WTC11 (cell line): ENCODE measurements around the gene OPCML. TPM values are rescaled to one million over a fixed set of nuclear protein-coding genes. Genes with fewer than 3 reads are reported as not detected.

Experiments
- ATAC-seq: fragments of 200-7000 bp; cut with Tn5 transposase; 2 replicates; pipeline ENCODE4 v1.10.0; 2021; ENCODE audit warnings: mild to moderate bottlenecking, moderate library complexity
- CTCF ChIA-PET: fragments of 300-600 bp; sonication (Branson Sonifier 250); formaldehyde crosslinking; loops from one replicate; lab custom pipeline; 2021; ENCODE audit warnings: antibody characterized with exemption; lab: Charles Lee
- POLR2A ChIA-PET: fragments of 350-600 bp; sonication (Branson Sonifier 250); formaldehyde crosslinking; loops from one replicate; lab custom pipeline; 2021; ENCODE audit warnings: antibody characterized with exemption; lab: Charles Lee
- DNase-seq: peaks from one replicate; pipeline ENCODE4 v3.0.0; 2021; ENCODE audit warnings: low spot score
- H3K27ac Mint-ChIP-seq: 2 replicates; pipeline ENCODE4 v1.8.0; 2021; ENCODE audit warnings: mixed read lengths
- H3K27me3 Mint-ChIP-seq: 2 replicates; pipeline ENCODE4 v1.8.0; 2021; ENCODE audit warnings: low read depth, mild to moderate bottlenecking, moderate library complexity, mixed read lengths
- H3K36me3 Mint-ChIP-seq: 2 replicates; pipeline ENCODE4 v1.8.0; 2021; ENCODE audit warnings: mixed read lengths
- H3K4me1 Mint-ChIP-seq: 2 replicates; pipeline ENCODE4 v1.8.0; 2022; ENCODE audit warnings: mixed read lengths
- H3K4me3 Mint-ChIP-seq: 2 replicates; pipeline ENCODE4 v1.8.0; 2021; ENCODE audit warnings: mild to moderate bottlenecking, moderate library complexity, mixed read lengths
- H3K9me3 Mint-ChIP-seq: 2 replicates; pipeline ENCODE4 v1.8.0; 2021; ENCODE audit warnings: mixed read lengths
- ESRRA ChIP-seq: sonication (generic); formaldehyde crosslinking; IDR thresholded peaks from 2 replicates; pipeline ENCODE4 v1.8.1; 2022; ENCODE audit warnings: mild to moderate bottlenecking, missing genetic modification reagents, borderline replicate concordance
- FOXJ3 ChIP-seq: sonication (generic); formaldehyde crosslinking; IDR thresholded peaks from 2 replicates; pipeline ENCODE4 v1.9.0; 2021; ENCODE audit warnings: missing genetic modification reagents, mild to moderate bottlenecking, borderline replicate concordance
- MAX ChIP-seq: sonication (generic); formaldehyde crosslinking; IDR thresholded peaks from 2 replicates; pipeline ENCODE4 v1.8.0; 2022; ENCODE audit warnings: mild to moderate bottlenecking, missing genetic modification reagents
- MLX ChIP-seq: sonication (generic); formaldehyde crosslinking; IDR thresholded peaks from 2 replicates; pipeline ENCODE4 v1.8.1; 2023; ENCODE audit warnings: mild to moderate bottlenecking, missing genetic modification reagents, moderate library complexity
- NR3C1 ChIP-seq: sonication (generic); formaldehyde crosslinking; conservative IDR thresholded peaks from 2 replicates; pipeline ENCODE4 v1.8.1; 2023; ENCODE audit warnings: low read depth, mild to moderate bottlenecking, missing genetic modification reagents
- PRDM15 ChIP-seq: sonication (generic); formaldehyde crosslinking; IDR thresholded peaks from 2 replicates; pipeline ENCODE4 v1.8.0; 2022; ENCODE audit warnings: missing genetic modification reagents
- PREB ChIP-seq: sonication (generic); formaldehyde crosslinking; IDR thresholded peaks from 2 replicates; pipeline ENCODE4 v1.8.1; 2022; ENCODE audit warnings: mild to moderate bottlenecking, missing genetic modification reagents, moderate library complexity, borderline replicate concordance
- PRRX2 ChIP-seq: fragments of 250-450 bp; sonication (Bioruptor Pico); IDR thresholded peaks from 2 replicates; pipeline ENCODE4 v1.8.0; 2021; ENCODE audit warnings: mild to moderate bottlenecking
- RORB ChIP-seq: fragments of 250-450 bp; sonication (Bioruptor Pico); IDR thresholded peaks from 2 replicates; pipeline ENCODE4 v1.9.0; 2021; ENCODE audit warnings: mild to moderate bottlenecking
- TEAD4 ChIP-seq: sonication (generic); formaldehyde crosslinking; IDR thresholded peaks from 2 replicates; pipeline ENCODE4 v1.8.0; 2022; ENCODE audit warnings: mild to moderate bottlenecking, missing genetic modification reagents
- TP53 ChIP-seq: sonication (generic); formaldehyde crosslinking; IDR thresholded peaks from 2 replicates; pipeline ENCODE4 v1.8.1; 2023; ENCODE audit warnings: mild to moderate bottlenecking, missing genetic modification reagents
- USF2 ChIP-seq: sonication (generic); formaldehyde crosslinking; IDR thresholded peaks from 2 replicates; pipeline ENCODE4 v1.8.1; 2023; ENCODE audit warnings: mild to moderate bottlenecking, missing genetic modification reagents, moderate library complexity
- ZMAT4 ChIP-seq: fragments of 250-450 bp; sonication (Bioruptor Pico); IDR thresholded peaks from 2 replicates; pipeline ENCODE4 v1.9.0; 2021; ENCODE audit warnings: mild to moderate bottlenecking
- ZNF121 ChIP-seq: sonication (generic); formaldehyde crosslinking; IDR thresholded peaks from 2 replicates; pipeline ENCODE4 v1.8.0; 2023; ENCODE audit warnings: missing genetic modification reagents
- ZNF138 ChIP-seq: sonication (generic); formaldehyde crosslinking; conservative IDR thresholded peaks from 2 replicates; pipeline ENCODE4 v1.8.1; 2022; ENCODE audit warnings: mild to moderate bottlenecking, moderate library complexity, missing genetic modification reagents
- ZNF219 ChIP-seq: sonication (generic); formaldehyde crosslinking; IDR thresholded peaks from 2 replicates; pipeline ENCODE4 v1.8.0; 2023; ENCODE audit warnings: missing genetic modification reagents, mild to moderate bottlenecking, borderline replicate concordance
- ZNF281 ChIP-seq: sonication (generic); formaldehyde crosslinking; IDR thresholded peaks from 2 replicates; pipeline ENCODE4 v1.8.0; 2023; ENCODE audit warnings: mild to moderate bottlenecking, missing genetic modification reagents
- ZNF512 ChIP-seq: sonication (generic); formaldehyde crosslinking; IDR thresholded peaks from 2 replicates; pipeline ENCODE4 v1.8.1; 2022; ENCODE audit warnings: missing genetic modification reagents, borderline replicate concordance
- ZNF671 ChIP-seq: fragments of 250-450 bp; sonication (Bioruptor Pico); IDR thresholded peaks from 2 replicates; pipeline ENCODE4 v1.8.0; 2021; ENCODE audit warnings: mild to moderate bottlenecking
- total RNA-seq: library from RNA; stranded (reverse); gene quantifications from 3 replicates; pipeline ENCODE4 v1.2.3, GENCODE V29; 2021

OPCML gene
- total RNA-seq, 1 experiment from 2014 or later, result 1.5 TPM

GRCh38 chr11:132367293-132367692 is 1165.0 kb downstream of the OPCML start:
- POLR2A ChIA-PET, result no interaction called here

GRCh38 chr11:132365650-132366049 is 1166.7 kb downstream of the OPCML start:
- Mint-ChIP-seq H3K4me3 (no peak overlapping the region), H3K36me3 (no peaks in the 10 kb centered on the region), H3K27me3 (no peaks in the 10 kb centered on the region), H3K27ac (no peak overlapping the region), H3K4me1 (0 out of 2 replicates have a peak, but pooled peaks cover 3% of the 10 kb centered on the region), H3K9me3 (no peaks in the 10 kb centered on the region)
- no peak for DNase-seq
- ChIA-PET POLR2A (no interaction called here), CTCF (no interaction called here)
- ATAC-seq, result no peak
- TF ChIP-seq ZNF121 (CRISPR knock-in tag), result no peak
- no peak for TF ChIP-seq RORB (CRISPR knock-in tag)
- TF ChIP-seq ZMAT4, result no peak
- TF ChIP-seq FOXJ3 (CRISPR knock-in tag), result no peak
- TF ChIP-seq USF2 (CRISPR knock-in tag), result no peak
- no peak for TF ChIP-seq ZNF281 (CRISPR knock-in tag)
- no peak for TF ChIP-seq NR3C1 (CRISPR knock-in tag)
- no peak for TF ChIP-seq TP53 (CRISPR knock-in tag)
- no peak for TF ChIP-seq MLX (CRISPR knock-in tag)
- TF ChIP-seq ZNF671 (CRISPR knock-in tag), result no peak
- no peak for TF ChIP-seq ZNF138 (CRISPR knock-in tag)
- no peak for TF ChIP-seq ESRRA (CRISPR knock-in tag)
- TF ChIP-seq PREB (CRISPR knock-in tag), result no peak

More at GRCh38 chr11:132367293-132367692, 1165.0 kb downstream of the OPCML start:
- TF ChIP-seq ZNF512, result no peak
- no peak for TF ChIP-seq PRRX2
- no peak for TF ChIP-seq MAX (CRISPR knock-in tag)
- TF ChIP-seq ZNF219 (CRISPR knock-in tag), result no peak
- no peak for TF ChIP-seq TEAD4 (CRISPR knock-in tag)
- TF ChIP-seq PRDM15, result no peak
- H3K27me3 Mint-ChIP-seq, result no peaks in the 10 kb centered on the region
- no peaks in the 10 kb centered on the region for H3K36me3 Mint-ChIP-seq
- no peak overlapping the region for H3K27ac Mint-ChIP-seq
- H3K4me1 Mint-ChIP-seq, result no peaks in the 10 kb centered on the region
- CTCF ChIA-PET, result interaction anchor here (1.3 kb wide), 1 partner anchor 499 kb away, joined by 3 read pairs; no protein-coding TSS in a partner anchor
- ATAC-seq (no peak), DNase-seq (no peak)
- no peaks in the 10 kb centered on the region for H3K9me3 Mint-ChIP-seq
- H3K4me3 Mint-ChIP-seq, result no peak overlapping the region
